Prostate gland (tissue), 2 donors: ENCODE results near the gene OR2V2. TPM values are rescaled to one million over a fixed set of nuclear protein-coding genes. Genes with fewer than 3 reads are reported as not detected.

Experiments used
- DNase-seq: peaks from one replicate; pipeline ENCODE4 v3.0.0-alpha.2; 2019; ENCODE audit warnings: low spot score
- H3K27ac ChIP-seq, 2 donors: fragments of 200-600 bp; sonication (generic); 2 replicates each; pipeline ENCODE4 v1.5.1; 2017 to 2019
- H3K27me3 ChIP-seq: fragments of 200-600 bp; sonication (generic); replicated peaks from 2 replicates; pipeline ENCODE4 v1.5.1; 2019; ENCODE audit not compliant: insufficient read depth
- H3K36me3 ChIP-seq, 2 donors: fragments of 200-600 bp; sonication (generic); 1 replicate in 1 of 2; 2 replicates in 1 of 2; pipeline versions ENCODE4 v1.5.1 to v1.8.1; 2017 to 2019
- H3K4me1 ChIP-seq: fragments of 200-600 bp; sonication (generic); replicated peaks from 2 replicates; pipeline ENCODE4 v1.5.1; 2019
- H3K4me3 ChIP-seq, 2 donors: fragments of 200-600 bp; sonication (generic); 2 replicates each; pipeline ENCODE4 v1.5.1; 2017 to 2019
- H3K9me3 ChIP-seq: fragments of 200-600 bp; sonication (generic); 2 replicates; pipeline ENCODE4 v1.5.1; 2017
- POLR2A ChIP-seq: fragments of 450-650 bp; IDR thresholded peaks from one replicate; pipeline ENCODE4 v1.6.1; 2016; ENCODE audit warnings: antibody characterized with exemption, mild to moderate bottlenecking
- POLR2AphosphoS5 ChIP-seq: sonication (generic); formaldehyde crosslinking; IDR thresholded peaks from one replicate; pipeline ENCODE4 v1.6.1; 2017; ENCODE audit warnings: antibody characterized with exemption
- WGBS: methylation state at CpG from one replicate; pipeline ENCODE4 v1.1.5; 2018; 5-methylcytosine and 5-hydroxymethylcytosine counted together
- intact Hi-C: fragments of 100-400 bp; cut with DNase I; formaldehyde crosslinking; loops from one replicate; pipeline ENCODE4 v1.14.2; 2022
- total RNA-seq, 2 donors: library from RNA; depleted of rRNA; stranded (reverse); fragments of >200 nt; gene quantifications; one replicate each; pipeline ENCODE4 v1.1.0, GENCODE V29; 2016
- TF ChIP-seq, protein P1 (sequence below), 4 experiments: fragments of 200-600 bp in 2 of 4; fragments of 450-650 bp in 2 of 4; sonication (generic) in 2 of 4; IDR thresholded peaks; 1 replicate in 3 of 4; 2 replicates in 1 of 4; pipeline ENCODE4 v1.5.1; 2016 to 2019; ENCODE audit warnings: antibody characterized with exemption in 4 of 4, mild to moderate bottlenecking in 2 of 4, moderate library complexity in 2 of 4

OR2V2 gene
- total RNA-seq, 2 donors from 2014 or later, result not detected

DNA sequence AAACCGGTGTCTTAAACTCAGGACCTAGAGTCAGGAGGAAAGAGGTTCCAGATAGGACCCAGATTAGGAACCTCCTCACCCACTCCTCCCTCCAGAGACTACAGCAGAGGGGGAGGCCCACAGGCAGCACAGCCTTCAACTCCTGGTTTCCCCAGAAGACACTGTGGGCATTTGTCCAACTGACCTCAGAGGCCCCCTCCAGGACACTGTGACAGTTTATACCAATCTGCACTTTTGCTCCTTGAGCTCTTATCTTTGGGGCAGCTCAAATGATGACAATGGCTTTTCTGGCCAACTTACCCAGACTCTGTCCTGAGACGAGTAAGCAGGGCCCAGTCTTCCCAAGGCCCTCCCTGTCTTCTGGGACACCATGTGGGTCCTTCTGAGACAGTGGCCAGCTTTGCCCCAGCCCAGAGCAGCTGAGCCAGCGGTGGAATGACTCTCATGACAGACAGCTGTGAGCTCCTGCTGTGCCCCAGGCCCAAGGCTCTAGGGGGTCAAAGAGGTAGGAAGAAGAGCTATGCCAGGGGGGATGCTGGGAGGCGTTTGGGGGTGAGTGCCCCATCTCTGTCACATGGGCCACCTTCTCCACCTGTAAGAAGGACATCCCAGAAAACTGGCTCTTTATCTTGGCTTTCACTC, 14.3 kb downstream of the OR2V2 start:
- TF ChIP-seq POLR2A (no peak), POLR2AphosphoS5 (no peak)
- Histone ChIP-seq H3K27me3 (peaks cover under 1% of the 10 kb centered on the region), H3K27ac (no peak overlapping the region), H3K9me3 (no peaks in the 10 kb centered on the region), H3K36me3 (no peaks in the 10 kb centered on the region), H3K4me1 (no peaks in the 10 kb centered on the region), H3K4me3 (no peak overlapping the region)
- no peak for DNase-seq
- 84% methylated on average over 4 of the region's 4 CpGs for WGBS
- intact Hi-C loops, result loop anchor here (5.0 kb wide), 2 partner anchors 294 to 379 kb away; no protein-coding TSS in a partner anchor

- Histone ChIP-seq H3K4me3 (no peak overlapping the region), H3K27me3 (peaks cover 11% of the 10 kb centered on the region), H3K4me1 (no peaks in the 10 kb centered on the region), H3K36me3 (no peaks in the 10 kb centered on the region), H3K9me3 (no peaks in the 10 kb centered on the region), H3K27ac (no peak overlapping the region)
- TF ChIP-seq, protein P1, sequence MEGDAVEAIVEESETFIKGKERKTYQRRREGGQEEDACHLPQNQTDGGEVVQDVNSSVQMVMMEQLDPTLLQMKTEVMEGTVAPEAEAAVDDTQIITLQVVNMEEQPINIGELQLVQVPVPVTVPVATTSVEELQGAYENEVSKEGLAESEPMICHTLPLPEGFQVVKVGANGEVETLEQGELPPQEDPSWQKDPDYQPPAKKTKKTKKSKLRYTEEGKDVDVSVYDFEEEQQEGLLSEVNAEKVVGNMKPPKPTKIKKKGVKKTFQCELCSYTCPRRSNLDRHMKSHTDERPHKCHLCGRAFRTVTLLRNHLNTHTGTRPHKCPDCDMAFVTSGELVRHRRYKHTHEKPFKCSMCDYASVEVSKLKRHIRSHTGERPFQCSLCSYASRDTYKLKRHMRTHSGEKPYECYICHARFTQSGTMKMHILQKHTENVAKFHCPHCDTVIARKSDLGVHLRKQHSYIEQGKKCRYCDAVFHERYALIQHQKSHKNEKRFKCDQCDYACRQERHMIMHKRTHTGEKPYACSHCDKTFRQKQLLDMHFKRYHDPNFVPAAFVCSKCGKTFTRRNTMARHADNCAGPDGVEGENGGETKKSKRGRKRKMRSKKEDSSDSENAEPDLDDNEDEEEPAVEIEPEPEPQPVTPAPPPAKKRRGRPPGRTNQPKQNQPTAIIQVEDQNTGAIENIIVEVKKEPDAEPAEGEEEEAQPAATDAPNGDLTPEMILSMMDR (IDR thresholded peaks at IDR 0.05), result no peak
- TF ChIP-seq POLR2AphosphoS5 (no peak), POLR2A (no peak)
- 63% methylated on average over 16 of the region's 16 CpGs for WGBS
- DNase-seq, result no peak
- intact Hi-C loops, result loop anchor here (5.0 kb wide), 2 partner anchors 296 to 381 kb away; no protein-coding TSS in a partner anchor
Observed at GRCh38 chr5:181163487-181164075, 16.2 kb downstream of the OR2V2 start.

- no peaks in the 10 kb centered on the region for H3K36me3 ChIP-seq
- no peaks in the 10 kb centered on the region for H3K4me1 ChIP-seq
- no peaks in the 10 kb centered on the region for H3K9me3 ChIP-seq
- TF ChIP-seq, protein P1 (IDR thresholded peaks at IDR 0.05), result no peak
- no peak for TF ChIP-seq POLR2A
- no peak for TF ChIP-seq POLR2AphosphoS5
- DNase-seq, result no peak
- peaks cover 11% of the 10 kb centered on the region for H3K27me3 ChIP-seq
- intact Hi-C loops, result loop anchor here (5.0 kb wide), 2 partner anchors 297 to 382 kb away; no protein-coding TSS in a partner anchor
- no peak overlapping the region for H3K4me3 ChIP-seq
- no peak overlapping the region for H3K27ac ChIP-seq
- WGBS, result 24% methylated on average over 51 of the region's 52 CpGs
Observed at GRCh38 chr5:181164076-181164952, 16.9 kb downstream of the OR2V2 start.

- TF ChIP-seq, protein P1 (IDR thresholded peaks at IDR 0.05), result no peak
- TF ChIP-seq POLR2A, result no peak
- no peak for TF ChIP-seq POLR2AphosphoS5
- DNase-seq, result no peak
- Histone ChIP-seq H3K4me3 (no peak overlapping the region), H3K9me3 (no peaks in the 10 kb centered on the region), H3K27ac (no peak overlapping the region), H3K27me3 (peaks cover 25% of the 10 kb centered on the region), H3K36me3 (no peaks in the 10 kb centered on the region), H3K4me1 (no peaks in the 10 kb centered on the region)
- WGBS, result 60% methylated on average over 6 of the region's 6 CpGs
- intact Hi-C loops, result no loop called here
Observed at GRCh38 chr5:181166812-181167733, 19.7 kb downstream of the OR2V2 start.
